Memory B cell (primary cell): ENCODE measurements around the gene PDZRN3.

Experiments used
- ATAC-seq: fragments of 150-1000 bp; cut with Tn5 transposase; 2 replicates; pipeline ENCODE4 v1.10.0; 2021; ENCODE audit warnings: low read depth, mild to moderate bottlenecking, moderate library complexity
- DNase-seq, 2 donors: peaks; one replicate each; pipeline ENCODE4 v3.0.0; 2022; ENCODE audit warnings: low spot score in 2 of 2
- H3K27ac Mint-ChIP-seq: one replicate; pipeline ENCODE4 v1.8.0; 2022; ENCODE audit warnings: mild to moderate bottlenecking, moderate library complexity, mixed read lengths
- H3K27me3 Mint-ChIP-seq: one replicate; pipeline ENCODE4 v1.8.0; 2022; ENCODE audit warnings: mixed read lengths
- H3K36me3 Mint-ChIP-seq: one replicate; pipeline ENCODE4 v1.8.0; 2022; ENCODE audit warnings: mild to moderate bottlenecking, mixed read lengths
- H3K4me1 Mint-ChIP-seq: one replicate; pipeline ENCODE4 v1.8.0; 2022; ENCODE audit warnings: mixed read lengths
- H3K4me3 Mint-ChIP-seq: one replicate; pipeline ENCODE4 v1.8.0; 2022; ENCODE audit warnings: mild to moderate bottlenecking, moderate library complexity, mixed read lengths
- H3K9me3 Mint-ChIP-seq: one replicate; pipeline ENCODE4 v1.8.0; 2022; ENCODE audit warnings: mixed read lengths

The PDZRN3 gene

GRCh38 chr3:73391984-73392383 is 232.8 kb downstream of the PDZRN3 start:
- Mint-ChIP-seq H3K4me3 (no peak overlapping the region), H3K27ac (no peak overlapping the region), H3K9me3 (peaks cover 1% of the 10 kb centered on the region), H3K36me3 (no peaks in the 10 kb centered on the region), H3K27me3 (no peaks in the 10 kb centered on the region), H3K4me1 (no peaks in the 10 kb centered on the region)
- no peak for ATAC-seq
- no peak for DNase-seq

GRCh38 chr3:73389928-73390327 is 234.8 kb downstream of the PDZRN3 start:
- Mint-ChIP-seq H3K4me3 (no peak overlapping the region), H3K36me3 (no peaks in the 10 kb centered on the region), H3K4me1 (no peaks in the 10 kb centered on the region), H3K27me3 (no peaks in the 10 kb centered on the region), H3K27ac (no peak overlapping the region), H3K9me3 (peaks cover 1% of the 10 kb centered on the region)
- ATAC-seq (no peak), DNase-seq (no peak)

DNA sequence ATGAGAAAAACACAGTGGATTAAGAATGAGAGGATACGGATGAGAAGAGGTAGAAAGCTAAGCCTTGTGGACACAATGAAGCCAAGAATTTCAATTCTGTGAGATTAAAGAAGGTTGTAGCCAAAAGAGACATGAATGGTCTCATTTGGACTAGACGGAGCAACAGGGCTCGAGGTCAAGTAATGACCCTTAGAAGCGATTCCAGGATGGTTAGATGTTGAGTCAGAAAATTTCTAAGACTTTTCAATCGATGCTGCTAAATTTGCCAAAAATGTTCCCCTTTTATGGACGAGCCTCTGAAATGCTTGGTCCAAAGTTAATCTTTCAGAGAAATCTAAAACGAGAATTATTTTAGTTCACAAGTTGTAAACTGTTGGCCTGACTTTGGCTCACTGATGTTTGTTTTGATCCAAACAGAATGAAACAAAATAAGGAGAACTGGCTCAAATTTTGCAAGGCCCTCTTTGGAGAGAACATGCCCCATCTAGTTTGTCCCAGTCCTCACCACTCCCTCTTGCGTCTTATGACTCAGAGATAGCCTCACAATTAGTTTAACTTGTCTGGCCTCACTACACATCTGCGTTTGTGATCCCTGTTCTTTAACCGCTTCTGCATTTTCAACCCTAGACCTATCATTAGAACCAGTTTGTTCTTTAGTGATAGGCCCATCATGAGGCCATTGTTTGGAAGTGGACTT is 235.5 kb downstream of the PDZRN3 start:
- Mint-ChIP-seq H3K27ac (no peak overlapping the region), H3K9me3 (peaks cover 1% of the 10 kb centered on the region), H3K27me3 (no peaks in the 10 kb centered on the region), H3K4me1 (no peaks in the 10 kb centered on the region), H3K36me3 (no peaks in the 10 kb centered on the region), H3K4me3 (no peak overlapping the region)
- no peak for DNase-seq
- no peak for ATAC-seq

DNA sequence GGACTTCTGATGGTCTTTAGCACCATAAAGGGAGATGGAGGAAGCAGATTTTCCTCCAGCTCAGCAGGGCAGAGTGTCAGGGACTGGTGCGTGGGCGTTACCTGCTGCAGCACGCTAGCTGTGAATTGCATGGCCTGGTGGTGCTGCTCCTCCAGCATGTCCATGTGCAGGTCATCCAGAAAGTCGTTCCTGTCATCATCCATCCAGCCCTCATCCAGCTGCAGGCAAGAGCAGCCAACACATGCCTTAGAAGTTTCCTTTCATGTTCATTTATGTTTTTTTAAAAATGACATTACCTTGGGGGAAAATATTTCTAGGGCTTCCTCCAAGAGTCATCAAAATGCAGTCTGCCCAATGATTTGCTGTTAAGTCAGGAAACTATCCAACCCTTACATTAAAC is 239.2 kb downstream of the PDZRN3 start:
- DNase-seq (no peak), ATAC-seq (no peak)
- Mint-ChIP-seq H3K27ac (no peak overlapping the region), H3K4me1 (no peaks in the 10 kb centered on the region), H3K36me3 (no peaks in the 10 kb centered on the region), H3K27me3 (no peaks in the 10 kb centered on the region), H3K4me3 (no peak overlapping the region), H3K9me3 (peaks cover 4% of the 10 kb centered on the region)

- no peak for DNase-seq
These were observed 240.4 kb downstream of the PDZRN3 start for GRCh38 chr3:73384091-73384906.

GRCh38 chr3:73383470-73384049 is 241.2 kb downstream of the PDZRN3 start:
- Mint-ChIP-seq H3K4me1 (no peaks in the 10 kb centered on the region), H3K4me3 (no peak overlapping the region), H3K27me3 (no peaks in the 10 kb centered on the region), H3K27ac (no peak overlapping the region), H3K9me3 (peaks cover 3% of the 10 kb centered on the region), H3K36me3 (no peaks in the 10 kb centered on the region)
- DNase-seq: no peak
- ATAC-seq: no peak

More at GRCh38 chr3:73384091-73384906, 240.4 kb downstream of the PDZRN3 start:
- Mint-ChIP-seq H3K4me1 (no peaks in the 10 kb centered on the region), H3K27me3 (no peaks in the 10 kb centered on the region), H3K9me3 (peaks cover 3% of the 10 kb centered on the region), H3K36me3 (no peaks in the 10 kb centered on the region), H3K27ac (no peak overlapping the region), H3K4me3 (no peak overlapping the region)
- no peak for ATAC-seq

DNA sequence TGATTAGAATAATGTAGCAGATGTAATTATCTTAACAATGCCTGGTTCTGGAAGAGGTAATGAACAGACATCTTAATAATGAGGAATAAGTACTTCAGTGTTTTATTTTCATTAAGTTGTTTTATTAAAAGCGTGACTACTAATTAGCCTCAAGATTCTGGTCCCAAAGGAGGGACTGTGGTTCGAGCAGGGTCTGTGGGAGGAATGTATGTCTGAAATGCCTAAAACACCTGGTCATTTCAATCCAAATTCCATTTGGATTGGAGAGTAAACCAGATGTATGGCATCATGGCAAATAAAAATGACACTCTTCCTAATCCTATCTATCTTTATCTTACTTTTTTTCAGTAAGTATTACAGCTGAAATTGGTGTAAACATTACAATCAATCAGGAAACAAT is 243.2 kb downstream of the PDZRN3 start:
- DNase-seq: no peak
- H3K27me3 Mint-ChIP-seq: peaks cover 2% of the 10 kb centered on the region
- H3K9me3 Mint-ChIP-seq: peaks cover 3% of the 10 kb centered on the region
- ATAC-seq: no peak
- H3K4me3 Mint-ChIP-seq: no peak overlapping the region
- H3K36me3 Mint-ChIP-seq: no peaks in the 10 kb centered on the region
- no peaks in the 10 kb centered on the region for H3K4me1 Mint-ChIP-seq
- H3K27ac Mint-ChIP-seq: no peak overlapping the region

DNA sequence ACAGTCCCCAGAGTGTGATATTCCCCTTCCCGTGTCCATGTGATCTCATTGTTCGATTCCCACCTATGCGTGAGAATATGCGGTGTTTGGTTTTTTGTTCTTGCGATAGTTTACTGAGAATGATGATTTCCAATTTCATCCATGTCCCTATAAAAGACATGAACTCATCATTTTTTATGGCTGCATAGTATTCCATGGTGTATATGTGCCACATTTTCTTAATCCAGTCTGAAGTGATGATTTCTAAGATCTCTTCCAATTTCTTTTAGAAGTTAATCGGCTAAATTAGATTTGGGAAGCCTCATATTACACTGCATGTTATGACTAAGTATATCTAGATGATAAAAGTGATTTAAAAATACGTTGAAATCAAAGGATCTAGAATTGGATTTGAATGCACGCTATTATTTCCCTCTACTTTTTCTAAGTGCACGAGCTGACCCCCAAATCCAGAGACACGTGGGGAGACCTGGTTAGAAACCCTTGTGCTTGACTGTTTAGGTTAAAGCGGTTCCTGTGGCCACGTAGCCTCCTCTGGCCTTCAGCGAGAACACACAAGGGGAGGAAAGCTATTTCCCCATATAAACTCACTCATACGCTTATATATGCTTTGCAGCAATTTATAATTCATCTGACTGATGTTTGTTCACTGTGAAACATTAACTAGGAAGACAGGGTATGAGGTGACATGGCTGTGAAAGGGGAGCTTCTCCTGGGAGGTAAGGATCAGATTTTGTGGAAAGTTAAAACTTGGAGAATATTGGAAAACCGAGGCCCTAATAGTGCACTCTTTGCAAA is 243.8 kb downstream of the PDZRN3 start:
- DNase-seq: no peak
- Mint-ChIP-seq H3K9me3 (peaks cover 3% of the 10 kb centered on the region), H3K36me3 (no peaks in the 10 kb centered on the region), H3K27me3 (peaks cover 2% of the 10 kb centered on the region), H3K4me3 (no peak overlapping the region), H3K27ac (no peak overlapping the region), H3K4me1 (no peaks in the 10 kb centered on the region)
- ATAC-seq: no peak

- DNase-seq: no peak
- peaks cover 2% of the 10 kb centered on the region for H3K27me3 Mint-ChIP-seq
- H3K27ac Mint-ChIP-seq: no peak overlapping the region
- H3K9me3 Mint-ChIP-seq: peaks cover 3% of the 10 kb centered on the region
- no peak for ATAC-seq
- no peak overlapping the region for H3K4me3 Mint-ChIP-seq
- H3K36me3 Mint-ChIP-seq: no peaks in the 10 kb centered on the region
- no peaks in the 10 kb centered on the region for H3K4me1 Mint-ChIP-seq
These were observed 245.3 kb downstream of the PDZRN3 start for GRCh38 chr3:73379465-73379864.

GRCh38 chr3:73378207-73378606 is 246.5 kb downstream of the PDZRN3 start:
- H3K36me3 Mint-ChIP-seq: no peaks in the 10 kb centered on the region
- no peaks in the 10 kb centered on the region for H3K9me3 Mint-ChIP-seq
- DNase-seq (no peak), ATAC-seq (no peak)
- no peak overlapping the region for H3K4me3 Mint-ChIP-seq
- H3K27ac Mint-ChIP-seq: no peak overlapping the region
- peaks cover 2% of the 10 kb centered on the region for H3K27me3 Mint-ChIP-seq
- no peaks in the 10 kb centered on the region for H3K4me1 Mint-ChIP-seq

GRCh38 chr3:73365756-73366397 is 258.9 kb downstream of the PDZRN3 start:
- no peaks in the 10 kb centered on the region for H3K36me3 Mint-ChIP-seq
- no peak overlapping the region for H3K27ac Mint-ChIP-seq
- H3K4me3 Mint-ChIP-seq: no peak overlapping the region
- DNase-seq: no peak
- no peaks in the 10 kb centered on the region for H3K27me3 Mint-ChIP-seq
- no peaks in the 10 kb centered on the region for H3K4me1 Mint-ChIP-seq
- H3K9me3 Mint-ChIP-seq: no peaks in the 10 kb centered on the region
- ATAC-seq: no peak

DNA sequence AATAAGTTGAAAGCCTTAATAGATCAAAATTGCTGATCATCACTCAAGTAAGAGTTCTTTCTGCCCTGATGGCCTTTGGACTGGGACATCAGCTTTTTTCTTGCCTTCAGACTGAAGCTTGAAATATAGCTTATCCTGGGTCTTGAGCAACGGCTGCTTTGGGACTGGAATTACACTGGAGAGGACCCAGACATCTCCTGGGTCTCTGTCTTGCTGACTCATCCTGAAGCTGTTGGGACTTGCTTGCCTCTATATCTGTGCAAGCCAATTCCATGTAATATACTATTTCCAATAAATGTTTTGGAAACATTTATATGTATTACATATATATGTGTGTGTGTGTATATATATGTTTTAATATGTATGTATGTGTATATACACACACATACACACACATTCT is 260.2 kb downstream of the PDZRN3 start:
- Mint-ChIP-seq H3K9me3 (peaks cover 1% of the 10 kb centered on the region), H3K4me3 (no peak overlapping the region), H3K27ac (no peak overlapping the region), H3K4me1 (no peaks in the 10 kb centered on the region), H3K36me3 (no peaks in the 10 kb centered on the region), H3K27me3 (no peaks in the 10 kb centered on the region)
- DNase-seq (no peak), ATAC-seq (no peak)

DNA sequence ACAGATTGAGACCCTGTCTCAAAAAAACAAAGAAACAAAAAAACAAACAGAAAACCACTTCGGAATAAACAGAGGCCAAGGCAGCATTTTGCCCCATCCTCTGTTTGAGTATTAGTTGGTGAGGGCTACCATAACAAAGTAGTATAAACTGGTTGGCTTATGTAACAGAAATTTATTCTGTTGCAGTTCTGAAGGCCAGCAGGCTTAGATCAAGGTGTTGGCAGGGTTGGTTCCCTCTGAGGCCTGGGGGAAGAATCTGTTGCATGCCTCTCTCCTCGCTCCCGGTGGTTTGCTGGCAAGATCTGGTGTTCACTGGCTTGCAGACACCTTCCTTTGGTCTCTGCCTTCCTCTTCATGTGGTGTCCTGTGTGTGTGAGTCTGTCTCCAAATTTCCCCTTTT is 261.6 kb downstream of the PDZRN3 start:
- Mint-ChIP-seq H3K9me3 (peaks cover 1% of the 10 kb centered on the region), H3K4me1 (no peaks in the 10 kb centered on the region), H3K36me3 (no peaks in the 10 kb centered on the region), H3K27ac (no peak overlapping the region), H3K4me3 (no peak overlapping the region), H3K27me3 (no peaks in the 10 kb centered on the region)
- DNase-seq: no peak
- no peak for ATAC-seq
